ENCODE measurements around the gene RBL1.

RBL1 gene

DNA sequence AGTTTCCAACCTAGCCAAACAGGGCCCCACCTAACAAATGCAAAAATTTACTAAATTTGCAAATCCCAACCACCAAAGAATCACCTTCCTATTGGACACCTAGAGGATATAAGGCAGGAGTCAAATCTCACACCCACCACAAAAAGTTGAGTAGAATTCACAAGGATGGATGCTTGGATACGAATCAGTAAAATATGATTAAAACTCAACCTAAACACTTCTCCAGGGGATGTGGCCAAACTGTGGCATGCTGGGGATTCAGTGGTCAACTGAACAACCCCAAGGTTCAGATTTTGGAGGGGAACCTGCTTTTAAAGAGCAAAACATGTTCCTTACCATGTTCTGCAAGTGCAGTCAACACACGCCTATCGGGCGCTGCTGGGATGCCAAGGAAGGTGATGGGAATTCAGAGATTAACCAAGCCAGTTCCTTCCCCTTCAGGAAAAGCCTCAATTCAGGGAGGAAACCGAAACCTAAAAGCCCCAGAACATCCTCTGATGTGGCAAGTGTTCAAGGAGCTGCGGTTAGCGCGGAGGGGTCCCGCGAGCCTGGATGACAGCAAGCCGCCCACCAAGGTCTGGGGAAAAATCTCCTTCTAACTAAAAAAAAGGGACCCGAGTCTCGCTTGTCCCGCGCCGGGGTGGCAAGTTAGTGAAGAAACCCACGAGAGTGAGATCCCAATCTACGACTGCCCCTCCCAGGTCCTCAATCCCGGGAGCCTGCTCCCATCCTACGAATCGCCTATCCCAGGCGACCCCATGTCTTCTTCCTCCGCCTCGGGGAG lies 145.2 kb downstream of the RBL1 start:
- DNase-seq: peak; percentile 65

Measured in CD4-positive, alpha-beta T cell treated with Interleukin-17A for 1 hour (primary cell).